Measurements from ENCODE around the gene SLC12A9.

SLC12A9 gene

GRCh38 chr7:100852048-100852872 is at the start of gene SLC12A9:
SLC12A9 (plus strand) TSS chr7:100852713; CDS start chr7:100854198, 1,485 bp downstream.
- no peak for TF ChIP-seq GATA2 (IDR thresholded peaks at IDR 0.05; ENCODE audit: low read depth, low read length)
- no peak for TF ChIP-seq GATA3 (IDR thresholded peaks at IDR 0.05; ENCODE audit: low read depth, low read length)

- TF ChIP-seq GATA3 (IDR thresholded peaks at IDR 0.05; ENCODE audit: low read depth, low read length) (no peak), GATA2 (IDR thresholded peaks at IDR 0.05; ENCODE audit: low read depth, low read length) (no peak)
Measured at GRCh38 chr7:100802951-100803350, 49.6 kb upstream of the SLC12A9 start.

GRCh38 chr7:100803398-100804161 is 48.9 kb upstream of the SLC12A9 start:
- TF ChIP-seq GATA3 (IDR thresholded peaks at IDR 0.05; ENCODE audit: low read depth, low read length) (no peak), GATA2 (IDR thresholded peaks at IDR 0.05; ENCODE audit: low read depth, low read length) (no peak)

DNA sequence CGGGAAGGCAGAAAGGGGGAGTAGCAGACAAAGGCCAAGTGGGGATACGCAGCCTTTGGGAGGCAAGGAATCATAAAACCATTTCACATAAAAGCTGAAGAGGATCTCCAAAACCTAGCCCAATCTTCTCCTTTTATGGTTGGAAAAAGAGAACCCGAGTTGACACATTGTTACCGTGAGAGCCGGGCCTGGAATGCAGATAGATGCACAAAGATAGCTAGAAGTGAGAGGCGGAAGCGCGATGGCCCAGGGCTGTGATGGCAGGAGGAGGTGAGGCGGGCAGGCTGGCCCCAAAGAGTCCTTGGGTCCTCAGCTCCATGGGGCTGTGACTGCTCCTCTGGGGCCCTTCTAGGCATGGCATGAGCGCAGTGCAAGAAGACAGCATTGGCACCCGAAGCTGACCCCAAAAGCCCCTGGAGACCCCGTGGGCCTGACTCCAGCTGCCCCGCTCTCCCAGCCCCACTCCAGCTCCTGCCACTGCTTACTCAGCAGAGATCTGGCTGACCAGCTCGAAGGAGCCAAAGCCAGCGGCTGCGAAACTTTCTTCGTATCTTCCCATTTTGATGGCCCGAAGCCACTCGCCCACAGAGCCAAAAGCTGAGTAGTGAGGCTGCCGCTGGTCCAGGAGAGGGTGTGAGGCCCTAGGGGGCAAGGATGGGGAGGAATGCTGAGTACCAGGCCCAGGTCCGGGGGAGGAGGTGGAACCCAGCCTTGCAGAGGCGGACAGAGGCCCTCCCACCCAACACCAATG is 47.7 kb upstream of the SLC12A9 start:
- TF ChIP-seq GATA2 (IDR thresholded peaks at IDR 0.05; ENCODE audit: low read depth, low read length): no peak
- no peak for TF ChIP-seq GATA3 (IDR thresholded peaks at IDR 0.05; ENCODE audit: low read depth, low read length)

GRCh38 chr7:100806276-100806675 is 46.2 kb upstream of the SLC12A9 start:
- no peak for TF ChIP-seq GATA2 (IDR thresholded peaks at IDR 0.05; ENCODE audit: low read depth, low read length)

GRCh38 chr7:100808354-100808875 is 44.1 kb upstream of the SLC12A9 start:
- TF ChIP-seq GATA2 (IDR thresholded peaks at IDR 0.05; ENCODE audit: low read depth, low read length) (no peak), GATA3 (IDR thresholded peaks at IDR 0.05; ENCODE audit: low read depth, low read length) (no peak)

DNA sequence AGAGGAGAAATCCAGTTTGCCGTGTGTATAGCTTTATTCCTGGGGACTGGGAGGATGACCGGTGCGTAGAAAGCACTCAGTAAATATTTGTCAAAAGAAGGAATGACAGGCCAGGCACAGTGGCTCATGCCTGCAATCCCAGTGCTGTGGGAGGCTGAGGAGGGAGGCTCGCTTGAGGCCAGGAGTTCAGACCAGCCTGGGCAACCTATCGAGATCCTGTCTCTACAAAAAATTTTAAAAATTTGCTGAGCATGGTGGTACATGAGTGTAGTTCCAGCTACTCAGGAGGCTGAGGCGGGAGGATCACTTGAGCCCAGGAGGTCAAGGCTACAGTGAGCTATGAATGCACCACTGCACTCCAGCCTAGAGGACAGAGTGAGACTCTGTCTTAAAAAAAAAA is 41.0 kb upstream of the SLC12A9 start:
- TF ChIP-seq GATA2 (IDR thresholded peaks at IDR 0.05; ENCODE audit: low read depth, low read length) (no peak), GATA3 (IDR thresholded peaks at IDR 0.05; ENCODE audit: low read depth, low read length) (no peak)

DNA sequence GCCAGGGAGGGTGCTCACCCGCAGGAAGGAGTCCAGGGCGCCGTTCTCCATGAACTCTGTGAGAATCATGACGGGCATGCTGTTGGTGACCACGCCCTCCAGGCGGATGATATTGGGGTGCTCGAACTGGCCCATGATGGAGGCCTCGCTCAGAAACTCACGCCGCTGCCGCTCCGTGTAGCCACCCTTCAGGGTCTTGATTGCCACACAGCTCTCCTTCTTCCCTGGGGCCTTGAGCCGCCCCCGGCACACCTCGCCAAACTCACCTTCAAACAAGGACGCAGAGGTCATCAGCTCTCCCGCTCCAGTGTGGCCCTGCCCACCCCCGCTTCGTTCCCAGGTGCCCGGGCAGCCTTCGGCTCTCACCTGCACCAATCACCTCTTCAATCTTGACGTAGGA is 39.8 kb upstream of the SLC12A9 start:
- TF ChIP-seq GATA3 (IDR thresholded peaks at IDR 0.05; ENCODE audit: low read depth, low read length) (no peak), GATA2 (IDR thresholded peaks at IDR 0.05; ENCODE audit: low read depth, low read length) (no peak)

DNA sequence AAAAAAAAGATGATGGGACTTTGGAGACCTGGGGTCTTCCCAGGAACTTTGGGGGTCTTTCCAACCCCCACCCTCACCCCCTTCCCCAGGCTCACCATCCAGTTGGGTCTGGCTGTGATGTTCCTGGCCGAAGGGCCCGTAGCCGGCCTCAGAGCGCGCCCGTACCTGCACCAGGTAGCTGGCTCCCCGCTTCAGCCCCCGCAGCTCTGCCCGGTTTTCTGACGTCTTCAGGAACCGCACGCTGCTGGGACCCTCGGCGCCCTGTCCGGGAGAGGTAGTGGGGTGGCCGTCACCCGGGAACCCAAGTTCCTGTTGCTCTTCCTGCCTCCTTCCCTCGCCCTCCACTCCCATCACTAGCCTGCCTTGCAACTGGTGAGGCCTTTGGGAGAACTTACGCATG is 35.4 kb upstream of the SLC12A9 start:
- TF ChIP-seq GATA3 (IDR thresholded peaks at IDR 0.05; ENCODE audit: low read depth, low read length) (no peak), GATA2 (IDR thresholded peaks at IDR 0.05; ENCODE audit: low read depth, low read length) (no peak)

GRCh38 chr7:100818366-100818765 is 34.1 kb upstream of the SLC12A9 start:
- TF ChIP-seq GATA3 (IDR thresholded peaks at IDR 0.05; ENCODE audit: low read depth, low read length): no peak
- no peak for TF ChIP-seq GATA2 (IDR thresholded peaks at IDR 0.05; ENCODE audit: low read depth, low read length)

DNA sequence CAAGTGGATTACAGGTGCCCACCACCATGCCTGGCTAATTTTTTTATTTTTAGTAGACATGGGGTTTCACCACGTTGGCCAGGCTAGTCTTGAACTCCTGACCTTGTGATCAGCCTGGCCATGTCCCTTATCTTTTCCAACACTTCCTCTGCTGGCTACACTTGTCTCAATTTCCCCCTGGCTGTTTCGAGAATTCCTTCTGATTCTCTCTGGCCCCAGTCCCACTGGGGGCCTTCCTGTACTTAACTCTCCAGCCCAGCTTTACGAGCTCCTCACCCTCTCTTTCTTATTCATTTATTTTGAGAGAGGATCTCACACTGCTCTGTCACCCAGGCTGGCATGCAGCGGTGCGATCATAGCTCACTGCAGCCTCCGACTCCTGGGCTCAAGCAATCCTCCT is 33.7 kb upstream of the SLC12A9 start:
- no peak for TF ChIP-seq GATA2 (IDR thresholded peaks at IDR 0.05; ENCODE audit: low read depth, low read length)
- TF ChIP-seq GATA3 (IDR thresholded peaks at IDR 0.05; ENCODE audit: low read depth, low read length): no peak

GRCh38 chr7:100819586-100819985 is 32.9 kb upstream of the SLC12A9 start:
- TF ChIP-seq GATA3 (IDR thresholded peaks at IDR 0.05; ENCODE audit: low read depth, low read length) (no peak), GATA2 (IDR thresholded peaks at IDR 0.05; ENCODE audit: low read depth, low read length) (no peak)

DNA sequence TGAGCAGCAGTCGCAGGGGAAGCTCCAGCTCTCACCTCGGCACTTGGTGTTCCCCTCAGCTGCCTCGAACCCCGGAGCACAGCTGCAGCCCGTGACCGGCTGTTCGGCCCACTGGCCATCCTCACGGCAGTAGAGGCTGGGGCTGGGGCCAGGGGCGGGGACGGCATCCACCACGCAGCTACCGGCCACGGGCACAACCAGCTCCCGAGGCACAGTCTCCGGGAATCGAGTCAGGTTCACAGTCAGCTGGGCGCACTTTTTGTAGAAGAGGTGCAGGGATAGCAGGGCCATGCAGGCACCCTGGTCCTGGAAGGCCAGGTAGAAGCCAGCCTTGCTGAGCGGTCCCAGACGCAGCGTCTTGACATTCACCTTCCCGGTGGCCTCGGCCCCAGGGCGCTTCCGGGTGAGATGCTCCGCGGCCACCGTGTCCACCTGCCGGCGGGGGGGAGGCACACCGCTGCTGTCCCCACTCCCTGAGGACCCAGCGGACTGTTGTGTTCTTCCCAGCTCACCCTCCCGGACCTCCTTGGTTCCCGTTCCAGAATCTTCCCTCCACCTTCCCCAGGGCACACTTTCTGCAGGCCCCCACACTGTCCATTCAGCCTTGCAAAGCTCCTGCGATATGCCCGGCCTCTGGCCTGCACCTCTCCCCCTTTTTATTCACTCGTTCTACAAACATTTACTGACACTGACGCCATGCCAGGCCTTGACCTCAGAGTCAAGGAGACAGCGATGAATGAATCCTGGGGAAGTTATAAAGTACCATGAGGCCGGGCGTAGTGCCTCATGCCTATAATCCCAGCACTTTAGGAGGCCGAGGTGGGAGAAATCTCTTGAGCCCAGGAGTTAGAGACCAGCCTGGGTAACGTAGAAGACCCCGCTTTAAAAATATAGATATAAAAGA is 30.0 kb upstream of the SLC12A9 start:
- TF ChIP-seq GATA2 (IDR thresholded peaks at IDR 0.05; ENCODE audit: low read depth, low read length) (no peak), GATA3 (IDR thresholded peaks at IDR 0.05; ENCODE audit: low read depth, low read length) (no peak)

Data from SH-SY5Y (cell line).